Measurements from ENCODE around the gene UGT3A1.

- TF ChIP-seq CTCF (IDR thresholded peaks at IDR 0.05) = no peak
- no peak for TF ChIP-seq POLR2A (IDR thresholded peaks at IDR 0.05)
Observed at GRCh38 chr5:35904443-35905132, 86.6 kb downstream of the UGT3A1 start.
